Subcutaneous adipose tissue (tissue), 4 donors: ENCODE results near the gene NMBR. TPM values are rescaled to one million over a fixed set of nuclear protein-coding genes. Genes with fewer than 3 reads are reported as not detected.

ENCODE experiments used
- total RNA-seq, 4 donors: library from RNA; depleted of rRNA; stranded (reverse); fragments of >200 nt; gene quantifications; one replicate each; pipeline ENCODE4 v1.1.0, GENCODE V29; 2016
- TF ChIP-seq, protein P1 (sequence below): fragments of 450-650 bp; IDR thresholded peaks from one replicate; pipeline ENCODE4 v1.5.1; 2016; ENCODE audit warnings: low read depth, mild to moderate bottlenecking, control low read depth, antibody characterized with exemption, moderate library complexity

The NMBR gene
- total RNA-seq, 4 donors from 2014 or later, result not detected

DNA sequence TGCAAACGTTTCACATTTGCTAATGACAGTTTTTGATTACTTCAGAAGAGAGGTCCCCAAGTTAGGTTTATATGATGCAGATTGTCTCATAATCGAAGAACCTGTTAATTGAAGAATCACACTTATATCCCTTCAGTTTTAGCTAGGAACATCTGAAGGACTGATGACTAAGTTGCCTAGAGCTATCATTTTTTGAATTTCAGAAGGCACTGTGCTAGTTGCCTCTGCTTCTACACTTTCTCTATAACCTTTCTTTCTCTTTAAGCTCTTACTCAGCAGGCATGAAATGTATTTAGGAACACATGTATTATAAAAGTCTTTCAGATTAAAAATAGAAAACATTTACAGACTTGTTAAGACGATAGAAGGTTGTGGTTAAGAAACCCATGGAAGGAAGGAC is 28.6 kb downstream of the NMBR start:
- TF ChIP-seq, protein P1, sequence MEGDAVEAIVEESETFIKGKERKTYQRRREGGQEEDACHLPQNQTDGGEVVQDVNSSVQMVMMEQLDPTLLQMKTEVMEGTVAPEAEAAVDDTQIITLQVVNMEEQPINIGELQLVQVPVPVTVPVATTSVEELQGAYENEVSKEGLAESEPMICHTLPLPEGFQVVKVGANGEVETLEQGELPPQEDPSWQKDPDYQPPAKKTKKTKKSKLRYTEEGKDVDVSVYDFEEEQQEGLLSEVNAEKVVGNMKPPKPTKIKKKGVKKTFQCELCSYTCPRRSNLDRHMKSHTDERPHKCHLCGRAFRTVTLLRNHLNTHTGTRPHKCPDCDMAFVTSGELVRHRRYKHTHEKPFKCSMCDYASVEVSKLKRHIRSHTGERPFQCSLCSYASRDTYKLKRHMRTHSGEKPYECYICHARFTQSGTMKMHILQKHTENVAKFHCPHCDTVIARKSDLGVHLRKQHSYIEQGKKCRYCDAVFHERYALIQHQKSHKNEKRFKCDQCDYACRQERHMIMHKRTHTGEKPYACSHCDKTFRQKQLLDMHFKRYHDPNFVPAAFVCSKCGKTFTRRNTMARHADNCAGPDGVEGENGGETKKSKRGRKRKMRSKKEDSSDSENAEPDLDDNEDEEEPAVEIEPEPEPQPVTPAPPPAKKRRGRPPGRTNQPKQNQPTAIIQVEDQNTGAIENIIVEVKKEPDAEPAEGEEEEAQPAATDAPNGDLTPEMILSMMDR, result no peak

DNA sequence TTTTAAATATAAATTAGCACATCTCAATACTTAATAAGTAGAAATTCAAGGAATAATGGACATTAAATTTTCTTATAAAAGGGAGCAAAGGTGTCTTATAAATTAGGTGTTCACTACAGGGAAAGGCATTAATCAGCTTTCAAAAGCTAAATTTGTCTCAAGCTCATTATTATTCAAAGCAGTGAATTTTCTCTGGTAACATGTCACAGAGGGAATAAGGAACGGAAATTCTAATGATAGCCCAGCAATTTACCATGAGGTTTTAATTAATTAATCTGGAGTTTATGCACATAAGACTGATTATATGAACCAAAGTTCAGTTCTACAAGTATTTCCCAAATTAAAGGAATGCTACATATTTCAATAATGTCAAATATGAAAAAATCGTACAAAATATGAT is 29.6 kb downstream of the NMBR start:
- TF ChIP-seq, protein P1, result no peak

DNA sequence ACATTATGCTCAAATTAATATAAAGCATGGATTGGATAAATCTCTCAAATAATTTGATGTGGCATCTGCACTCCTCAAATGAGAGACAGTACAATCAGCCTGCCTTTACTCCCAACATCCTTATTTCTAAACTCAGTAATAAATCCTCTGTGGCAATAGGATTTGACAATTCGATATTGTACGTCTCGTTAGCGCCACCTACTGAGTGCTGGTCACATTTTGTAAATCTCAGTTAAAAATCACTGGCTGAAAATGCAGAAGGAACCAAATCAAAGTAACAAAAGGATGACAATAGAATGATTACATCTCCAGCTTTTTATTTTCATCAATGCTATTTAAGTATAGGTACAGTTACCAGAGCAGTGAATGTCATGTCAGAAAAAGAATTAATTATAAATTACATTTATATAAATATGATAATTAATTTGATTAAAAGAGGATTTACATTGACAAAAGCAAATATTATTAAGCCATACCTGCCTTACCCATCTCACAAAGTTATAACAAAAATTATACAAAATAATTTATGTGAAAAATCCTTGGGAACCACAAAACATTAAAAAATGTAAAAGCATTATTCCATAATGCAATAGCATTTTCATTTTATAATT is 34.4 kb downstream of the NMBR start:
- TF ChIP-seq, protein P1, result no peak

DNA sequence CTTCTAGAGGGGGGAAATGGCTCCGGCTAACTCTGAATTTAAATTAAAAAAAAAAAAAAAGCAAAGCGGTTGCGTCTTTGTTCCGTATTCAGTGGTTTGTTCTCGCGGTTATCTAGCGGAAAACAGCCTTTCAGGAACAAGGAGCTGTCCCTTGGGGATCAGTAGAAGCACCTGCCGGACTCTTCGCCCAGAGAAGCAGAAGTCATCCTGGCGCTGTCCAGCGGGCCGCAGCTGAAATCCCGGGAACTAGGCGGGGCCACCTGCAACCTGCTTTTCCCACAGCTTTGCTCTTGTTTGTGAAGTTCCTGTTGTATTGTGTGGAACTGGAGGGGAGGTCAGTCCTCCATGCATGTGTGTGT is 58.1 kb downstream of the NMBR start:
- TF ChIP-seq, protein P1, result no peak

DNA sequence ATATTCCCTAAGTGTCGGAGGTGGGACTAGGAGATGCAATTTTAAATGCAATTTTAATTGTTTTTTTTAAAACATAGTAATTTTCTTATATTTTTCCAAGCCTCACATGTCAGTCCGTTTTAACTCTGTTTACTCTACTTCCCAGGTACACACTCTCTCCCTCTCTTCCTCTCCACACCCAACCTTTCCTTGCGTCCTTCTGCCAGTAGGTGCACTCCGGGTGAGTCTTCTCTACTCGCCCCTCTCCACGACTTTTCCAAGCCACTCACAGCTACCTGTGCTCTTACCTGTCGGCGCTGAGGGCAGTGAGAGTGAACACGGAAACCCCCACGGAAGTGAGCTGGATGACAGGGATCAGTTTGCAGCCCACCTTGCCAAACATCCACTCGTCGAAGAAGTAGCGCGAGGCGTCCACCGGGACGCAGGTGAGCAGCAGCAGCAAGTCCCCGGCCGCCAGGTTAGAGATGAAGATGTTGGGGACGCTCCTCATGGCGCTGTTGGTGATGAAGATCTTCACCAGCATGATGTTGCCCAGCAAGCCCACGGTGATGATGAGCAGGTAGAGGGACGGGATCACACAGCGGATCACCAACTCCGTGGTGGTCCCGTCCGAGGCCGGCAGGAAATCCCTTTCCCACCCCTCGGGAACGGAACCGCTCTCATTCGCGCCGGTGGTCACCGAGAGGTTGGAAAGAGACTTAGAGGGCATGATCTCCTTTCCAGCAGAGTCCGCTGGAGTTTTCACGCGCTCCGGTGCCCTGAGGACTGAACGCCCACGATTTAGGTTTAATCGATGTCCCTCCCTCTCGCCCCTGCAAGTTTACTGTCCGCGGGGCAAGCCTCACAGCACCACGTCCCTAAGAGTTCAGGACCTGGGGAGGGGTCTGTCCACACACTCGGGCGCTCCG is 58.7 kb downstream of the NMBR start:
- TF ChIP-seq, protein P1, result no peak

DNA sequence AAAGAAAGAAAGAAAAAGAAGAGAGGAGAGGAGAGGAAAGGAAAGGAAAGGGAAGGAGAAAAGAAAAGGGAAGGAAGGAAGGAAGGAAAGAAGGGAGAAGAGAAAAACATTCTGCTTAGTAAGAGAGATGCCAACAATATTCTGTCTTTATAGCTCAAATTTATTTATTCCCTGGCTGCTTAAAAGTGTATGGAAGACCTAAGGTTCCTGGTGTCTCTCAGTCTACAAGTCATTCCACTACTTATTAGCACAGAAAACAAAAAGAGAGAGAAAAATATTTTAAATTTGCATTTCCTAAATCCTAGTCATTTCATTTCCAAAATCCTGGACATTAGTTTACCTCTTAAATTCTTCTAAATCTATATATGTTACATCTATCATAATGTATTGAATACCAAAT is 67.8 kb downstream of the NMBR start:
- TF ChIP-seq, protein P1, result no peak

DNA sequence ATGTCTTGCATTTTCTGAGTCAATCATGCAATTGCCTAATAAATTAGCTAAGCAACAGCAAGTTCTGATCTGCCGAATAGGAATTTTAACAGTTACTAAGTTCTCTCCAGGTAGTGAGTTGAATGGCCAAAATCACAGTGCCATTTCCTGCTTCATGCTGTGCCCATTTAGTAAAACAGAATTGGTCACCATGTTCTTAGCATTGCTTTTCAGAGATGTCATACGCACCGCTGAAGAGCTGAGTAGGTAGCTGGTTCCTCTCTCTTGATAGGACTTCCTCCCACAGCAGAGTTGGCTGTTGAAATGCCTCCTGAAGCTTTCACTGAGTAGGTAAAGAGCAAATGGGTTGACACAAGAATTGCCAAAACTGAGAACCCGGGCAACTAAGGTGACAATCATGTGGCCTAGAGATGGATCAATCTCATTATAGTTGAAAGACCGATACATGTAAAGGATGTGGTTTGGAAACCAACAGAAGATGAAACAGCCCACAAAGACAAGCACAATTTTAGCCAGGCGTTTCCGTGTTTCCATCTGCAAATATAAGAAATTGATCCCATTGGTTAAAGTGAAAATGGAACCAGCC is 71.3 kb downstream of the NMBR start:
- TF ChIP-seq, protein P1, result no peak
